NCI-H226 (cell line): ENCODE results near the gene MCOLN1.

ENCODE experiments used
- DNase-seq: peaks from one replicate; pipeline ENCODE4 v3.0.0-alpha.2; 2015

MCOLN1 gene

DNA sequence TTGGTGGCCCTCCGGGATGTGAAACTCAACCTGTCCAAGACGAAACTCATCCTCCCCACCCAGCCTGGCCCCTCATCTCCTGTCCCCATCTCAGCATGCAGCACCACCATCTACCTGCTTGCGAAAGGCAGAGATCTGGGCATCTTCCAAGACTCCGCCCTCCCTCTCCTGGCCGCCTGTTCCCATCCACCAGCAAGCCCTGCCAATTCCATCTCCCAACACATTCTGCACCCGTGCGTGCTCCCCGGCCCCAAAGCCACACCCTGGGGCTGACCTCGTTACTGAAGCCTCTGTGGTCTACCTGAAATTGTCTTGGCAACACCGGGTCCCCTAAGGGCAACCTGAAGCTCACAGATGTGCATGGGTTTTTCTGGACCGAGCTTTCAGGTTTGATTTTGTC lies 60.0 kb downstream of the MCOLN1 start:
- DNase-seq: no peak
